GM18909 (cell line): ENCODE data around the gene EVA1A.

Experiments
- ATAC-seq: cut with Tn5 transposase; IDR thresholded peaks from one replicate; pipeline ENCODE4 v1.9.1; 2021; ENCODE audit warnings: mild to moderate bottlenecking; ENCODE audit not compliant: unreplicated experiment, poor library complexity

EVA1A gene

DNA sequence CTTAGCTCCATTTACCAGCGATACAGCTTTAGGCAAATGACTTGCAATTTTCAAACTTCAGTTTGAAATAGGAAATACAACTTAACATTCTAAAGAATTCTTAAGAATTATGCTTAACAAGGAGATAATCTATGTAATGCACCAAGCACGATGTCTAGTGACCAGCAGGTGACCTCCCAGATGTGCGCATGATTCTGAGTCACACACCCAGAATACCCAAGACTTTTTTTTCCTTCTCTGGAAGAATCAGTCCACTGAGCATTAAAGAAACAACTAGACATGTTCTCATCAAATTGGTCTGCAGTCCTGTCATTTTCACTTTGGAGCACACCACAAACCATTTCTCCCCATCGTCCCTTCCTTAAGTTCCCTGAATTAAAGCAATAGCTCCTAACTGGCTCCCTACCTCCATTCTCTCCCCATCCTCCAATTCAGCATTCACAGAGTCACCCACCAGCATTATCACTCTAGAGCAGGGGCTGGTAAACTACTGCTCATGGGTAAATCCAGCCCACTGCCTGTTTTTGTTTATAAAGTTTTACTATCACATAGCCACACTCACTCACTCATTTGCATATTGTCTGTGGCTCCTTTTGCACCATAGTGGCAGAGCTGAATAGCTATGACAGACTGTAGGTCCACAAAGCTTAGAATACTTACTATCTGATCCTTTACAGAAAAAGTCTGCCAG, 13.2 kb downstream of the EVA1A start:
- no peak for ATAC-seq

DNA sequence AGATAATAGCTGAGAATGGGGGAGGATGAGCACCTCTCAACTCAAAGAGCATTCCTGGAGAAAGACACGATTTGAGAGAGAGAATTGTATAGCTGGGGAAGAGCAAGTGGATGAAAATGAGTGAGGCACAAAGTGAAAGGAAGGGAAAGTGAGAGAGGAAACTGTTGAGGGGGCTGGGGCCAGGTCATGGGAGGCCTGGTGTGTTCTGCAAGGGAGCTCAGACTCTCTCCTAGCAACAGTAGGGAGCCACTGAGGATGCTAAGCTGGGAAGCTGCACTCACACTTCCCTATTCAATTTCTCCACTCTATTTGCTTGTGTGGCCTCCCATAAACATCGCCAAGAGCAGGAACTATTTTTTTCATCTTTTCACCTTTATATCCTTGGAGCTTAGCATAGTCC, 14.8 kb downstream of the EVA1A start:
- ATAC-seq = no peak

DNA sequence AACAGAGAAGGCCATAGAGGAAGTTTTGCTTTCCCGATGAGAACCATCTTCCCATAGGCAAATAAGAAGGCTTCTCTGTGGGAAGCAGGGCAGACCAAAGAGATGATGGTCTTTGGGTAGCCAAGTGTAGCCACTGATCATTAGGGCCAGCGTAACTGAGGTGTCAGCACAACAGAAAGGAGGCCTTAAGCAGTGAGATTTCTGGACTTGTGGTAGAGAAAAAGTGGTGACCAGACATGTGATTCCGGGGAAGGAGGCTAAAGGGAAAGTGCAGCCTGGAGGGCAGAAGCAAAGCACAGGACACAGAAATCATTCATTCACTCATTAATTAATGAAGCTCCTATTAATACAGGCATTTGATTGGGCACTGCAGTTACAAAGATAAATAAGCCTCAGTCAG, 15.4 kb downstream of the EVA1A start:
- ATAC-seq = no peak

DNA sequence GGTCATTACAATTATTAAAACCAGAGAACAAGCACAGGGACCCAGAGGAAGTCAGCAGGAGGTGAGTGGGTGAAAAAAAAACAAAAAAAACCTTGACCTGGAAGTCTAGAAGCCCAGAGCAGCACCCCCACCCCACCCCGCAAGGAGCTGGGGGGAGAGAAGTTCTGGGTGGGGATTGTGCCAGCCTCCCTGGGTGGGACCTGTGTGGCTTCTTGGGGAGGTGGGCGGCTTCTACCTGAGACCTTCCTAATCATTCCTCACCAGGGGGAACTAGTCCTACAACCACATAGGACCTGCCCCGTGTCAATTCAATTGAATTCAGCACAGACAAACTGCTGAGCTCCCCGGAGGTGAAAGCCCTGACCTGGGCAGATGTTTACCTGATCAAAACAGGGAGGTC, 17.3 kb downstream of the EVA1A start:
- ATAC-seq = no peak

DNA sequence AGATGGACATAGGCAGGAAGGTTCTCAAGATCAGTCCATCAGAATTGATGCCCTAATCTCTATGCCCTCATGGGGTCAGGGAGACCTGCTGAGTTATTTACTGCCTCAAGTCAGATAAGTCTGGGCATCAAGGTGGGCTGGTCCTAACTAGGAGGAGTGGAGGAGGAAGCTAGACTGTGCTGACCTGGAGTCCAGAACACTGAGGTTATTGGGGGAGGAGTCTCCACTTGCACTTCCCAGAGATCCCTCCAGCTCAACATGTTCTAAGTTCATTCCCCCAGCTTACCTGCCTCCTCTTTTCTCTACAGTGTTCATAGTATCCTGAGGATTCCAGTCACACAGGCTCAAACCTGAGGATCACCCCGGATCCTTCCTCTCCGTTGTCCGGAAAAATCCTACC, 19.3 kb downstream of the EVA1A start:
- ATAC-seq = no peak

DNA sequence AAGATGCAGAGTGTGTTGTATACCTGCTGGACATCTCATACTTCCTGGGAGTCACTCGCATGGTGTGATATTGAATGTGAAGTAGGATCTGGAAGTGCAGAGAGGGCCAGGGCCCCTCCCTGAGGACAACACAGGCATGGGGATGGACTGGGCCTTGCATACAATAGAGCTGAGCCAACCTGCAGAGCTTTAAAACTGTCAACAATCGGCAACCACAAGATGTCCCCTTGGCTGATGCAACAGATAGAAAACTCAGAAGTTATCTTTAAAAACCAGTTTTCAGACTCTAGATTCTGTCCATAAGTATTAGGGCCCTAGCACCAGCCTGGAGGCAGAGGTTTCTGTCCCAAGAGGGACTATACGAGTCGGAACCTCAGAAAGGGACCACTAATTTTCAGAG, 19.7 kb downstream of the EVA1A start:
- ATAC-seq = no peak

DNA sequence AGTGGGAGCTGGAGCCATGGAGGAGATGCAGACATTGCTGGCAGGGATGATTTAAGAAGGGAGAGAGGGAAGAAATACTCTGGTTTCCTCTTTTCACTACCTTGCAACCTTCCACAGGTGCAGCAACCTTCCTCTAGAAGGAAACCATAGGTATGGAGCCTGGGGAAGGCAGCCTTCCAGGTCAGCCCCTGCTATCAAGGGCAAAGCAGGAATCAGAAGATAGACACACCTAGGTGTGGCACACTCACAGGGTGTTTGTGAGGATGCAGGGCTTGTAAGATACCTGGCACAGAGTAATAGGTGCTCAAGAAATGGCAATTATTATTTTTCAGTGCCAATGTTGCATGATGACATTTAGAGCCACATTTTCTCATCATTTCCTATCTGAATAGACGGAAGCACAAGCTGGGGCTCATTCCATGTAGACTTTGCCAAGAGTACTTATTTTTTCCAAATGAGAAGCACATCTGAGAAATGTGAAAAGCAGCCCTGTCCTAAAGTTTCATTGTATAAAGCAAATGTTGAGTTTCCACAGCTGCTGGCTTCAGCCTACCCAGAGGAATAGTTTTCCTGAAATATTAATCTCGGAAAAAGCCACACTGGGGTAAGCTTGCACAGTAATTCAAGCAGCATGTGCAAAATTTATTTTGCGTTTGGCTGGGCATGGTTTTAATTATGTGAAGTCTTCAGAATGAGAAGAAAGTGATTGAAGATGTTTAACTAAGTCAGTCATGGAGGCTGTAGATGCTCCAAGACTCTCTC, 20.6 kb downstream of the EVA1A start:
- no peak for ATAC-seq

DNA sequence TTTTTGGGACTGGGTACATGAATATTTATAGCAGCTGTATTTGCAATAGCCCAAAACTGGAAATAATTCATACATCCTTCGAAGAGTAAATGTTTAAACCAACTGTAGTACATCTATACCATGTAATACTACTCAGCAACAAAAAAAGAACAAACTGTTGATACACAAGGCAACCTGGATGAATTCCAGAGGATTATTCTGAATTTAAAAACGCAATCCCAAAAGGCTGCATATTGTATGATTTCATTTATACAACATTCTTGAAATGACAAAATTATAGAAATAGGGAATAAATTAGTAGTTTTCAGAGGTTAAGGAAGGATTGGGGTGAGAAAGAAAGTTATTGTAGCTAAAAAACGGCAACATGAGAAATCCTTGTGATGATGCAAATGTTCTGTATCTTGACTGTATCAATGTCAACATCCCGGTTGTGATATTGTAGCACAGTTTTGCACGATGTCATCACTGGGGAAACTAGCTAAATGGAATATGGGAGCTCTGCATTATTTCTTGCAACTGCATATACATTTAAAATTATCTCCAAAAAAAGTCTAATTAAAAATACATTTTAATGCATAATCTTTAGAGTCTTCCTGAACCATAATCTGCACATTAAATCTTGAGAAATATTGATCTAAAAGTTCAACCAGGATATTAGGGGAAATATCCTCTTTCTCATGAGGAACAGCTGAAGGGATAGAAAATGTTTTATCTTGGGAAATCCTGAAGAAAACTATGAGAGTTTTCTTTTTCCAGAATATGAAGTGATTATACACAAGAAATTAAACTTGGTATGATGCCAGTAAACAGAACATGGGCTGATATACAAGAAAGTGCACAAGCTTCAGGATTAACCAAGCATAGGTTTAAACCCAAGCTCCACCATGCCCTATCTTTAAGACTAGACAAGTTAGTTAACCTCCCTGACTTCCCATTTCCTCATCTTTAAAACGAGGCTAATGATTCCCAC, 21.9 kb downstream of the EVA1A start:
- ATAC-seq = no peak

DNA sequence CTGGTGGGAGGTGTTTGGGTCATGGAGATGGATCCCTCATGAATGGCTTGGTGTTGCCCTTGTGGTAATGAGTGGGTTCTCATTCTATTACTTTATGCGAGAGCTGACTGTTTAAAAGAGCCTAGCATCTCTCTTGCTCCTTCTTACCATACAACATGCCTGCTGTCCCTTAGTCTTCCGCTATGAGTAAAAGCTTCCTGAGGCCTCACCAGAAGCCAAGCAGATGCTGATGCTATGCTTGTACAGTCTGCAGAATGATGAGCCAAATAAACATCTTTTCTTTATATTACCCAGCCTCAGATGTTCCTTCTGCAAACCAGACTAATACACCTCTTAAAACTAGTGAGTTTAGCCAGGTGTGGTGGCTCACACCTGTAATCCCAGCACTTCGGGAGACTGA, 23.1 kb downstream of the EVA1A start:
- no peak for ATAC-seq

DNA sequence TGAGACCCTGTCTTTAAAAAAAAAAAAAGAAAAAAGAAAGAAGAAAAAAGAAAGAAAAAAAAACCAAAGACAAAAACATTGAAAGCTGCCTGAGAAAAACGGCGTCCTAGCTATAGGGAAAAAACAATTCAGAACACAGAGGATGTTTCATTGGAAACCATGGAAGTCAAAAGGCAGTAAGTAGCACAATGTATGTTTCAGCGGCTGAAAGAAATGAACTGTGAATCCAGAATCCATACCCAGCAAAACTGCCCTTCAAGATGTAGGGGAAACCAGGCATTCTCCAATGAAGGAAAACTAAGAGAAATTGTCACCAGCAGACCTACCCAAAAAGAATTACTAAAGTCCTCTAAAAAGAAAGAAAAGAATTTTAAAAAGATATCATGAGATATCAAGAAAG, 27.6 kb downstream of the EVA1A start:
- ATAC-seq = no peak

DNA sequence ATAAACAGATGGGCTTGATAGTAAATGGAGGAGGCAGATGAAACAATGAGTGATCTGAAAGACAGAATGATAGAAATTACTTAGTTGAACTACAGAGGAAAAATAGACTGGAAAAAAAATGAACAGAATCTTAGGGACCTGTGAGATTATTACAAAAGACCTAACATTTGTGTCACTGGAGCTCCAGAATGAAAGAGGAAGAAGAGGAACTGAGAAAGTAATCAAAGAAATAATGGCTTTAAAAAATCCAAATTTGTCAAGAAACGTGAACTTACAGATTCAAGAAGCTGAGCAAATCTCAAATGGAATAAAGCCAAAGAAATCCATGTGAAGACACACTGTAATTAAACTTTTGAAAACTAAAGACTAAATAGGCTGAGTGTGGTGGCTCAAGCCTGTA, 28.3 kb downstream of the EVA1A start:
- no peak for ATAC-seq

DNA sequence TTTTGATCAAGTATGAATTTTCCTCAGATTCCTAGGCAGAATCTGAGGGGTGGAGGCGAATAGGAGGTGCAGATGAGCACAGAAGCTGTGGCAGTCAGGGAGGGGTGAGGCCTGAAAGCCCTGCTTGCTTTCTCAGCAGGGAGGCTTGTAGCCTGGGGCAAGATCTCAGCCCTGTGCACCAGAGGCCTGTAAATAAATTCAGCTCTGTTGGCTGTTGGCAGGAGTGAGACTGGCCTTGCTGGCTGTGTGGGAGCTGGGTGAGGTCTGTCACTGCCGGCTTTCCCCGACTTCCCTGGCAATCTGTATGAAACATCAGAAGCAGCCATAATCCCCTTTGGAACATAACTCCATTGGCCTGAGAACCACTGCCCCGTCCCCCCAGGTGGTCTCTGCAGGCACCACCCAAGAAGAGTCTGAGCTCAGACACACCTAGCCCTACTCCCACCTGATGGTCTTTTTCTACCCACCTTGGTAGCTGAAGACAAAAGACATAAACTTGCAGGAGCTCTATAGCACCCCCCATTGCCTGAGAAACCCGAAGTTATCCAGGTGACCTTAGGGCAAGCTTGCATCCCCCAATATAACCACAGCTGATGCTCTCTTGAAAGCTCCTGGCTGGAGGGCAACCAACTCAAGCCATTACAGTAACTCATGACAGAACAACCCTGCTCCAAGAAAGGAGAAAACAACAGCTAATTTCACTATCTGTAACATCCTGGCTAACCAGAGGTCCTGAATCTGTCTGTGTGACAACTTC, 32.3 kb downstream of the EVA1A start:
- ATAC-seq = no peak

DNA sequence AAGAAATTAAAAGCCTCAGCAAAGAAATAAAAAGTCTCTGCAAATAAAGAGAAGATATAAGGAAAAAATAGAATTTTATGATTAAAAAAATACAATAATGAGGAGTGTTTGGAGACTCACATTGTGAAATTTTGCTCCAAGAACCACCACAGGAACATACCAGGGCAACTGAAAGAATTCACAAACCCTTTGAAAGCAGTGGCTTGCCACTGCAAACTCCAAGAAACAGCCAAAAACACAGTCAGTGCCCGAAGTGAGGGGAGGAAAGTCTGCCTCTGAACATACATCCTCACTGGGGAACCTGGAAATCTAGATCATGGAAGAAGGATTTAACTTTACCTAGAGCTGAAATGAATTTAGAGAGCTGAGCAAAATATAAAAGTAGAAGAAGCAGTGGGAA, 33.1 kb downstream of the EVA1A start:
- no peak for ATAC-seq

DNA sequence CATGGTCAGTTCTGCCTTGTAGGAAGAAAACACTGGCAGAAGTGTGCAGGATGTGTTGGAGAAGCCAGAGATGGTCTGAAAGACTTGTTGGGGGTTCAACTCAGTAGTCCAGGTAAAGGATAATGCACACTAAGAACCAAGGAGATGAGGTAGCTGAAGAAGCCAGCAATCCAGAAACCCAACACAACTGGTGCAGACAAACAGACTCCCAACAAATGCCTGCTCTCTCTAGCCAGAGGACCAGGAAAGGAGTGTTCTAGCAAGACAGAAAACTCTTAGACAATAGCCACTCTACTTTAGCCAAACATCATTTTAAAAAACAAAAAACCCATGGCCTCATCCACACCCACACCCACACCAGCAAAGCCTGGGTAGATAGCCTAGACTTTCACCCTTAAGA, 33.9 kb downstream of the EVA1A start:
- no peak for ATAC-seq

DNA sequence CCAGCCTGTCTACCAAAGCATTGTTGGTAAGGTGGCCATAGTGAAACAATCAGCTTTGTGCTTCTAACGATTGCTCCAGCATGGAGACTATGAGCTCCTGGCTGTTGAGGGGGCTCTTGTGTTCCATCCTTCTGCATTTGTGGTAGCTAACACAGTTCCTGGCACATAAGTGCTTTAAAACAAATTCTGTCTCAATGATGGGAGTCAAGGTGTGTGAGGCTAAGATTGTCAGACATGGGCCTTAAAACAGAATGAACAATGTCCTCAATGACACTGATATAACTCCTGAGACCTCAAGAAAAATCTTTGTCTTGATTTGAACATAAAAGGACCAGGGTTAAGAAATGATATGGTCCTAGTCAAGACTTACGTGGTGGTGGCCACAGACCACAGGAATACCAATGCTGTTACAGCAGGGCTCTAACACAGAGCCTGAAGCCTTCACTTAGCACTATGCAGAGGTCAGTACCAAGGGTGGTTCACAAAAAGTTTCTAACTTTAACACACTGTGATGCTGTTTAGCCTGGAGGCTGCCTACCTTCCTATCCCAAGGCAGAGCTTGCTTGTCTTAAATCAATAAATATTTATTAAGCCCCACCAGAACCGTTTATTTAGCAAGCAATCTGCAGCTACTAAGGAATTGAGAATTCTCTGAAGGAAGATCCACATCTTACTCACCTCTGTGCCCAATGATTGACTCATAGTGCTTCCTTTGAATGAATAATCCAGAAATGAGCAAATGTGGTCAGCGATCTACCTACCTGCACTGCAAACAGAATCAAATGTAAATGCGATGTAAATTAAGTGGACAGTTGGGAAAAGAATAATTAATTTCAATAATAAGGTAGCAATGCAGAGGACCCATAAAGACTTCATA, 35.1 kb downstream of the EVA1A start:
- no peak for ATAC-seq

DNA sequence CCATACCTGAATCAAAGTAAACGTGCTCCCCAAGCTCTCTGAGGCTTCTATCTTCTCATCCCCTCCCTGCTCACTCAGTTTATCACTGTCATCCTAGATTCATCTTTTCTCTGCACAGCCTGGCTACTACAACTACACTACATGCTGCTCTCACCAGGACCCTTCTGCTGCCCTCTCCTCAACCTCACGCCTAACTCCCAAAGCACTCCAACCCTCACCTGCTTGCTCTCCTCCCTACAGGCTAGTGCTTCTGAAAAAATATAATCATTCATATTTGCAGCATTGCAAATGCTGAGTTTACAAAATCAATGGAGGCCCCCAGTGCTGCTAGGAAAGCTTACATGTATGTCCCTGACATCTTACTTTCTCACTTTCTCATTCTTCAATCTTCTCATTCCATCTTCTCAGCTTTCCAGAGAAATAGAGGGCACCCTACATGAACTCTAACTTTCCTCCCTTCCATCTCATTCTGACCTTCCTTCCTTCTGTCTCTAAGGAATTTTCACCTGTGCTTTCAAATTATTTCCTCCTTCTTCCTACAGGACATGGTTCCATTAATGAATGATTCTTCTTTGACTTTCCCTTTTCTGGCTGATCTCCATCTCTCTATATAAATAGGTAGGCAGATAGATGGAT, 36.3 kb downstream of the EVA1A start:
- no peak for ATAC-seq

DNA sequence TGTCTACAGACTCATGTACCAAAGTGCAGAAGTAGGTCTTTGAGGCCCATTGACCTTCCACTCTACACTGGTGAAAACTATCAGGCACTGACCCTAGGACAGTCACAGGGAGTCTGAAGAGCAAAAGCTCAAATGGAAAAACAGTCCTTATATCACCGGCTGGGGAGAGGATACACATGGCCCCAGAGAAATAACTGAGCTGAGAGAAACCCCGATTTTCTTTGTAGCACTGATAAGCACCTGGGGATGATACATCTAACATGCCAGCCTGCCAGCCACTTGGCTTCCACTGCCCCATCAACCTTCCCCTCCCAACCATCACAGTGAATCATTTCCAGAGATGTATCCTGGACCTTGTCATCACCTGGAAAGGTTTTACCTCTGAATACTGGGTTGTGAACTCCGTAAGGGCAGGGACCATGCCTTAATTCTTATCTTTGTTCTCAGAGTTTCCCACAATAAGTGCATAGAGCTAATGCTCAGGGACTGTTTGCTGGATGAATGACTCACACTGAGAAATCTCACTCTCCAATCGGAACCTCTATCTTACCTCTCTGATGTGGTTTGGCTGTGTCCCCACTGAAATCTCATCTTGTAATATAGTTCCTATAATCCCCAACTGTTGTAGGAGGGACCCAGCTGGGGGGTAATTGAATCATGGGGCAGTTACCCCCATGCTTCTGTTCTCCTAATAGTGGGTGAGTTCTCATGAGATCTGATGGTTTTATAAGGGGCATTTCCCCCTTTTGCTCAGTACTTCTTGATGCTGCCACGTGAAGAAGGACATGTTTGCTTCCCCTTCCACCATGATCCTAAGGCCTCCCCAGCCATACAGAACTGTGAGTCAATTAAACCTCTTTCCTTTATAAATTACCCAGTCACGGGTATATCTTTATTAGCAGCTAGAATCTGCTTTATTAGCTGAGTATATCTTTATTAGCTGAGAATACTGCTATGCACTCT, 37.1 kb downstream of the EVA1A start:
- ATAC-seq = no peak
